SK-N-MC (cell line): Measurements from ENCODE around the gene TRMU.

Experiments
- EZH2 ChIP-seq: fragments of 200-600 bp; sonication (generic); IDR thresholded peaks from one replicate; pipeline ENCODE4 v1.6.1; 2017; ENCODE audit warnings: antibody characterized with exemption
- FOXP2 ChIP-seq: optimal IDR thresholded peaks from 2 replicates; pipeline ENCODE3; 2011; ENCODE audit warnings: mild to moderate bottlenecking, moderate library complexity; ENCODE audit not compliant: insufficient read depth; ENCODE audit errors: extremely low read length, control extremely low read depth
- POLR2AphosphoS5 ChIP-seq: IDR thresholded peaks from 2 replicates; pipeline ENCODE4 v1.6.1; 2012; ENCODE audit warnings: mild to moderate bottlenecking, low read depth, low read length, borderline replicate concordance

GRCh38 chr22:46362203-46362933 is 26.9 kb downstream of the TRMU start:
- no peak for TF ChIP-seq POLR2AphosphoS5
- TF ChIP-seq EZH2, result no peak
- TF ChIP-seq FOXP2, result no peak
